ENCODE results near the gene IGF1R.

The IGF1R gene

GRCh38 chr15:98753726-98754656 lies 105.7 kb downstream of the IGF1R start:
- DNase-seq: no peak

GRCh38 chr15:98754657-98755022 lies 106.3 kb downstream of the IGF1R start:
- DNase-seq: no peak

GRCh38 chr15:98755138-98755537 lies 106.8 kb downstream of the IGF1R start:
- no peak for DNase-seq

GRCh38 chr15:98755781-98756180 lies 107.4 kb downstream of the IGF1R start:
- no peak for DNase-seq

GRCh38 chr15:98758224-98758623 lies 109.9 kb downstream of the IGF1R start:
- no peak for DNase-seq

- DNase-seq: no peak
These were observed 110.9 kb downstream of the IGF1R start for GRCh38 chr15:98759277-98759676.

- no peak for DNase-seq
These were observed 111.9 kb downstream of the IGF1R start for GRCh38 chr15:98760112-98760826.

GRCh38 chr15:98760975-98761374 lies 112.6 kb downstream of the IGF1R start:
- DNase-seq: no peak

GRCh38 chr15:98763179-98763578 lies 114.8 kb downstream of the IGF1R start:
- DNase-seq: no peak

GRCh38 chr15:98764291-98764690 lies 116.0 kb downstream of the IGF1R start:
- DNase-seq: no peak

GRCh38 chr15:98765610-98766009 lies 117.3 kb downstream of the IGF1R start:
- DNase-seq: no peak

GRCh38 chr15:98767692-98768091 lies 119.4 kb downstream of the IGF1R start:
- DNase-seq: no peak

- DNase-seq: no peak
These were observed 121.5 kb downstream of the IGF1R start for GRCh38 chr15:98769867-98770266.

- DNase-seq: no peak
These were observed 122.6 kb downstream of the IGF1R start for GRCh38 chr15:98770984-98771383.

- DNase-seq: no peak
These were observed 123.2 kb downstream of the IGF1R start for GRCh38 chr15:98771541-98771940.

GRCh38 chr15:98772895-98773294 lies 124.6 kb downstream of the IGF1R start:
- no peak for DNase-seq

GRCh38 chr15:98773616-98774015 lies 125.3 kb downstream of the IGF1R start:
- no peak for DNase-seq

GRCh38 chr15:98774756-98775497 lies 126.6 kb downstream of the IGF1R start:
- no peak for DNase-seq

- no peak for DNase-seq
These were observed 127.3 kb downstream of the IGF1R start for GRCh38 chr15:98775498-98776230.

GRCh38 chr15:98776607-98777281 lies 128.4 kb downstream of the IGF1R start:
- DNase-seq: no peak

- no peak for DNase-seq
These were observed 129.1 kb downstream of the IGF1R start for GRCh38 chr15:98777426-98777825.
